LHCN-M2 (cell line): Measurements from ENCODE around the gene MAP4. TPM values are rescaled to one million over a fixed set of nuclear protein-coding genes. Genes with fewer than 3 reads are reported as not detected.
"Not testable (repeated sequence)": the region's sequence is repeated elsewhere in the genome, so short reads cannot be mapped to it uniquely, and the experiment has no call there.

Experiments used
- DNase-seq: peaks from one replicate; pipeline ENCODE4 v3.0.0-alpha.2; 2012; ENCODE audit warnings: low read depth
- polyA plus RNA-seq: library from polyadenylated mRNA; unstranded; fragments of >200 nt; gene quantifications from one replicate; pipeline ENCODE4 v1.2.1, GENCODE V29; 2012; ENCODE audit warnings: missing spikeins
- total RNA-seq: library from RNA; depleted of rRNA; stranded (reverse); fragments of >200 nt; gene quantifications from 2 replicates; pipeline ENCODE4 v1.2.3, GENCODE V29; 2014; rRNA removed

The MAP4 gene
- total RNA-seq, result 90.6 and 106 TPM in 2 replicates
- 198 TPM for polyA plus RNA-seq

- DNase-seq, result peak; percentile 28
Measured at GRCh38 chr3:48016301-48016973, at the start of gene MAP4. Gene MAP4 (minus strand): TSS chr3:48016416. CDS start chr3:47998860, 17,556 bp downstream.

- DNase-seq, result no peak
Measured at GRCh38 chr3:48065035-48065434, 48.8 kb upstream of the MAP4 start.

- no peak for DNase-seq
Measured at GRCh38 chr3:48064292-48064829, 48.1 kb upstream of the MAP4 start.

- not testable (repeated sequence) for DNase-seq
Measured at GRCh38 chr3:48061586-48061985, 45.4 kb upstream of the MAP4 start.

GRCh38 chr3:48058091-48058490 lies 41.9 kb upstream of the MAP4 start:
- no peak for DNase-seq

- no peak for DNase-seq
Measured at GRCh38 chr3:48057521-48057920, 41.3 kb upstream of the MAP4 start.

GRCh38 chr3:48047841-48048464 lies 31.7 kb upstream of the MAP4 start:
- peak; percentile 28 for DNase-seq

GRCh38 chr3:48042071-48042760 lies 26.0 kb upstream of the MAP4 start:
- DNase-seq, result peak; percentile 34

- DNase-seq, result peak; percentile 70
Measured at GRCh38 chr3:48039487-48040190, 23.4 kb upstream of the MAP4 start.

GRCh38 chr3:48038971-48039481 lies 22.8 kb upstream of the MAP4 start:
- DNase-seq, result peak; percentile 44

- DNase-seq, result peak; percentile 81
Measured at GRCh38 chr3:48034000-48034516, 17.8 kb upstream of the MAP4 start.

- no peak for DNase-seq
Measured at GRCh38 chr3:48030188-48030587, 14.0 kb upstream of the MAP4 start.

- DNase-seq, result no peak
Measured at GRCh38 chr3:48026951-48027908, 11.0 kb upstream of the MAP4 start.

- DNase-seq, result no peak
Measured at GRCh38 chr3:48026098-48026497, 9.9 kb upstream of the MAP4 start.

GRCh38 chr3:48024401-48024800 lies 8.2 kb upstream of the MAP4 start:
- no peak for DNase-seq

- DNase-seq, result no peak
Measured at GRCh38 chr3:48023377-48023776, 7.2 kb upstream of the MAP4 start.

- no peak for DNase-seq
Measured at GRCh38 chr3:48022178-48022577, 6.0 kb upstream of the MAP4 start.

GRCh38 chr3:48018841-48019240 lies 2.6 kb upstream of the MAP4 start:
- peak; percentile 87 for DNase-seq

- peak; percentile 87 for DNase-seq
Measured at GRCh38 chr3:48015431-48016180, 610 bp downstream of the MAP4 start.
